ENCODE data around the gene TRUB2.

DNA sequence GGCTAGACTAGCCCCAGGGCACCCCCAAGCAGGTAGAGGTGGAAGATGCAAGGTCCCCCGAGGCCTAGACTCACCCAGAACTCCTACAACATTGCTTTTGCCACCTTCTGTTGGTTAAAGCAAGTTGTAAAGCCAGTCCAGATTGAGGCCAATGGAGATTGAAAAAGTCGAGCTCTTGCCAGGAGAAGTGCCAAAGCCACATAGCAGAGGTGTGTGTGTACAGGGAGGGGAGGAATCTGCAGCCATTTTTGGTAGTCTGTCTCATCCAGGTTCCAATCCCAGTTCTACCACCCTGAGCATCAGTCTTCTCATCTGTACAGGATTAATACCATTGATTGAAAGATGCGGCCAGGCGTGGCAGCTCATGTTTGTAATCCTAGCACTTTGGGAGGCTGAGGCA lies 36.6 kb upstream of the TRUB2 start:
- no peak for TF ChIP-seq CTCF (IDR thresholded peaks at IDR 0.05)
- no peak for TF ChIP-seq POLR2A (IDR thresholded peaks at IDR 0.05)
- TF ChIP-seq POLR2AphosphoS5 (IDR thresholded peaks at IDR 0.05; ENCODE audit: insufficient read depth in 1 of 2, low read depth in 1 of 2) = no peak

Measured in vagina (tissue), 2 donors.